T-helper 2 cell treated with Interferon-gamma antibody and Interleukin-4, amounts not matched to agents 5 μg/mL and 100 μg/mL, for 36 hours (primary cell): ENCODE measurements around the gene RIC8B.
"Not testable (repeated sequence)": the region's sequence is repeated elsewhere in the genome, so short reads cannot be mapped to it uniquely, and the experiment has no call there.

Source experiments
- DNase-seq: peaks from one replicate; pipeline ENCODE4 v3.0.0; 2021; ENCODE audit warnings: low spot score
- H3K27ac Mint-ChIP-seq: one replicate; pipeline ENCODE4 v1.8.0; 2021; ENCODE audit warnings: mild to moderate bottlenecking, mixed read lengths
- H3K27me3 Mint-ChIP-seq: one replicate; pipeline ENCODE4 v1.8.0; 2021; ENCODE audit warnings: low read depth, mixed read lengths
- H3K36me3 Mint-ChIP-seq: one replicate; pipeline ENCODE4 v1.8.0; 2021; ENCODE audit warnings: low read depth, mixed read lengths
- H3K4me1 Mint-ChIP-seq: one replicate; pipeline ENCODE4 v1.8.0; 2021; ENCODE audit warnings: low read depth, mixed read lengths
- H3K4me3 Mint-ChIP-seq: one replicate; pipeline ENCODE4 v1.8.0; 2022; ENCODE audit warnings: mild to moderate bottlenecking, moderate library complexity, mixed read lengths
- H3K9me3 Mint-ChIP-seq: one replicate; pipeline ENCODE4 v1.8.0; 2021; ENCODE audit warnings: mixed read lengths

Gene RIC8B, protein sequence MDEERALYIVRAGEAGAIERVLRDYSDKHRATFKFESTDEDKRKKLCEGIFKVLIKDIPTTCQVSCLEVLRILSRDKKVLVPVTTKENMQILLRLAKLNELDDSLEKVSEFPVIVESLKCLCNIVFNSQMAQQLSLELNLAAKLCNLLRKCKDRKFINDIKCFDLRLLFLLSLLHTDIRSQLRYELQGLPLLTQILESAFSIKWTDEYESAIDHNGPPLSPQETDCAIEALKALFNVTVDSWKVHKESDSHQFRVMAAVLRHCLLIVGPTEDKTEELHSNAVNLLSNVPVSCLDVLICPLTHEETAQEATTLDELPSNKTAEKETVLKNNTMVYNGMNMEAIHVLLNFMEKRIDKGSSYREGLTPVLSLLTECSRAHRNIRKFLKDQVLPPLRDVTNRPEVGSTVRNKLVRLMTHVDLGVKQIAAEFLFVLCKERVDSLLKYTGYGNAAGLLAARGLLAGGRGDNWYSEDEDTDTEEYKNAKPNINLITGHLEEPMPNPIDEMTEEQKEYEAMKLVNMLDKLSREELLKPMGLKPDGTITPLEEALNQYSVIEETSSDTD

DNA sequence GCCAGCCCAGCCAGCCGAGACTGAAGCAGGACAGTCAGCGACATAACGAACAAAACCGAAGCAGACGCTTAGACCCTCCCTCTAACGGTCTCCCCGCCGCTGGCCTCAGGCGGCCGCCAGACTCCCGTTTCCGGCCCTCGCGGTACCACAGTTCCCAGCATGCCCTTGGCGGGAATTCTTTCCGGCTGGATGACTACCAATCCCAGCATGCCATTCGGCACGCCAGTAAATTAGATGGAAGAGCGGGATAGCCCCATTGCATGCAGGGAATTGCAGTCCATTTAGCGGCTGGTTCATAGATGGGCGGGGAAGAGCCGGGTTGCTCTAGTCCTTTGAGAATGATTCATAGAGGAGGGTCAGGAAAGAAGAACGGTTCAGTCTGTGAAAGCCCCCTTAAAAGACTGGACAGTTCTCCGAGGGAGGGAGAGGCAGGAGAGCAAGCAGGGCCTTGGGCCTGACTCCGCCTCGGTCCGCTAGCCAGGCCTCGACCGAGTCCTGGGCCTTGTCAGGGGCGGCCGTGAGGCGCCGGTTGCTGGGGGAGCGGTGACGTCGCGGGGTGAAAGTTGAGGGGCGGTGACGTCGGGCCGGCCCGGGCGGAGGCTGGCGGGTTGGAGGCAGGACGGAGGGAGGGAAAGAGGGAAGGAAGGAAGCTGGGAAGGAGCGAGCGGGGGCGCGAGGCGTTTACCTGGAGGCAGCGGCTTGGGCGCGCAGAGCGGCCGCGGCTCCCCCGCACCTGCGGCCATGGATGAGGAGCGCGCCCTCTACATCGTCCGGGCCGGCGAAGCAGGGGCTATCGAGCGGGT, at the start of gene RIC8B:
TSS of gene RIC8B (plus strand) at position 678 of the 803 bp plus-strand sequence. CDS start at position 742, 64 bp downstream.
- peak; percentile 84 for DNase-seq
- Mint-ChIP-seq H3K27me3 (no peaks in the 10 kb centered on the region), H3K4me3 (peak within 1 kb of the TSS; percentile 100), H3K27ac (peak within 1 kb of the TSS; percentile 99), H3K9me3 (no peaks in the 10 kb centered on the region), H3K36me3 (peaks cover 6% of the 10 kb centered on the region), H3K4me1 (peaks cover 31% of the 10 kb centered on the region)

DNA sequence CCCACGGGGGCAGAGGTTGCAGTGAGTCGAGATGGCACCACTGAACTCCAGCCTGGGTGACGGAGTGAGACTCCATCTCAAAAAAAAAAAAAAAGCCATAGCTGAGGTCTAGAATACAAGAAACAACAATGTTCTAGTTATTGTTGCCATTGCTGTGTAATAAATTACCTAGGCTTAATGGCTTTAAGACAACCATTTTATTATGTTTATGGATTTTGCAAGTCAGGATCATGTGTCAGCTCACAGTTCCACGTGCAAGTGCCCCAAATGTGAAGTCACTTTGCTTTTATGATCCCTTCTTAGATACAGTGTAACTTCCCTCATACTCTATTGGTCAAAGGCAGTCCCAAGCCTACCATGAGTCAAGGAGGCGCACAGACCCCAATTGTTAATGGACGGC, 49.5 kb upstream of the RIC8B start:
- Mint-ChIP-seq H3K4me1 (no peaks in the 10 kb centered on the region), H3K9me3 (no peaks in the 10 kb centered on the region), H3K4me3 (no peak overlapping the region), H3K36me3 (no peaks in the 10 kb centered on the region), H3K27me3 (peaks cover 1% of the 10 kb centered on the region), H3K27ac (no peak overlapping the region)
- DNase-seq = no peak

DNA sequence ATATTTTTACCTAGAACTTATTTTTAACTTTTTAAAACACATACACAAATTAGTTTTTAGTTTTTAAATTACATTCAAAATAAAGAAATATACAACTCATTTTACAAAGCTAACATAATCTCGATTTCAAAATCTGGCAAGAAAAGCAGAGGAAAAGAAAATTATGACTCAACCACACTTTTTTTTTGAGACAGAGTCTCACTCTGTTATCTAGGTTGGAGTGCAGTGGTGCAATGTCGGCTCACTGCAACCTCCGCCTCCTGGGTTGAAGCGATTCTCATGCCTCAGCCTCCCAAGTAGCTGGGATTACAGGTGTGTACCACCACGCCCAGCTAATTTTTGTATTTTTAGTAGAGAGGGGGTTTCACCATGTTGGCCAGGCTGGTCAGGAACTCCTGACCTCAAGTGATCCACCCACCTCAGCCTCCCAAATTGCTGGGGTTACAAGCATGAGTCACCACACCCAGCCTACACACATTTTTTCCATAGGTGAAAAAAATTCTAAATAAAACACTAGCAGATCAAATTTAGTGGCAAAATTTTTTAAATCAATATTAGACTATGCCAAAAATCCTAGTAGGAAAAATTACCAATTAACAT, 47.8 kb upstream of the RIC8B start:
- not testable (repeated sequence) for H3K27ac Mint-ChIP-seq, H3K27me3 Mint-ChIP-seq, H3K36me3 Mint-ChIP-seq, H3K9me3 Mint-ChIP-seq, H3K4me3 Mint-ChIP-seq, H3K4me1 Mint-ChIP-seq
- peak; percentile 33 for DNase-seq

DNA sequence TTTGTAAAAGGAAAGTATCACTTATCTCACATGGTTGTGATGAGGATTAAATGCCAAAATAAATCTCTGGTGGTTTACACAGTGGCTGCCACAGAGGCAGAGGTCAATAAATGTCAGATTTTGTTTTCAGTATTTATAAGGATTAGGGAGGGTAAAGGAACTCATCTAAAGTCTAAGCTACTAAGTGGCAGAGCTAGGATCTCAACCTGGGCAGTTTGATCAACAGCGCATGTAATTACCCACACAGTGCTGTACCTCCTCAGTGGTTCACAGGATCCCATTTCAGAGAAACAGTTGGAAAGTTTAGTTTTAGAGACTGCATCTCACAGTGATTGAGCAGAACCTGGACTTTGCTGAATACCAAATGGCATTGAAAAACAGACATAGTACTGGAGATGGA, 44.9 kb upstream of the RIC8B start:
- no peaks in the 10 kb centered on the region for H3K4me1 Mint-ChIP-seq
- no peak overlapping the region for H3K27ac Mint-ChIP-seq
- H3K9me3 Mint-ChIP-seq = no peaks in the 10 kb centered on the region
- no peak for DNase-seq
- H3K36me3 Mint-ChIP-seq = no peaks in the 10 kb centered on the region
- no peak overlapping the region for H3K4me3 Mint-ChIP-seq
- peaks cover 5% of the 10 kb centered on the region for H3K27me3 Mint-ChIP-seq

DNA sequence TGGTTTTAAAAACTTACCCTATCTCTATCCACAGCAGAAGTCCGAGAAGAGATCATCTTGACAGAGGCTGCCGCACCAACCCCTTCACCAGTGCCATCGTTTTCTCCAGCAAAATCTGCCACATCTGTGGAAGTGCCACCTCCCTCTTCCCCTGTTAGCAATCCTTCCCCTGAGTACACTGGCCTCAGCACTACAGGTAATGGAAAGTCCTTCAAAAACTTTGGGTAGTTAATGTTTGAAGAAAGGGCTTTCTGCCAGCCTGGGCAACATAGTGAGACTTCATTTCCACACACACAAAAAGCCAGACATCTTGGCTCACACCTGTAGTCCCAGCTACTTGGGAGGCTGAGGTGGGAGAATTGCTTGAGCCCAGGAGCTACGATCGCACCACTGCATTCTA, 41.6 kb upstream of the RIC8B start:
- no peak for DNase-seq
- Mint-ChIP-seq H3K4me3 (no peak overlapping the region), H3K4me1 (no peaks in the 10 kb centered on the region), H3K27ac (no peak overlapping the region), H3K9me3 (no peaks in the 10 kb centered on the region), H3K27me3 (peaks cover 6% of the 10 kb centered on the region), H3K36me3 (no peaks in the 10 kb centered on the region)

DNA sequence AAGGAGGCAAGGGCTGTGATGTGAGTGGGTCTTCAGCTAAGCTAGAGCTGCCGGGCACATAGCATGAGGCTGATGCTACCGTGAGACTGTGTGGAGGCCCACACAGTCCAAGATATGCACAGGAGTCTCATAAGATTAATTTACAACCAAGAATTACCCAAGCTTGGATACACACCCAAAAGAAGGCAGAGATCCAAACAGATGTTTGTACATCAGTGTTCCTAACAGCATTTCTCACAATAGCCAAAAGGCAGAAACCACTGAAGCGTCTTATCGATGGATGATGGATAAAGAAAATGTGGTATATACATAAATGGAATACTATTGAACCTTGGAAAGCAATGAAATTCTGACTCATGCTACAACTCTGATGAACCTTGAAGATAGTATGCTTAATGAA, 40.8 kb upstream of the RIC8B start:
- Mint-ChIP-seq H3K36me3 (no peaks in the 10 kb centered on the region), H3K4me3 (no peak overlapping the region), H3K27ac (no peak overlapping the region), H3K27me3 (peaks cover 6% of the 10 kb centered on the region), H3K9me3 (no peaks in the 10 kb centered on the region), H3K4me1 (no peaks in the 10 kb centered on the region)
- DNase-seq = no peak

DNA sequence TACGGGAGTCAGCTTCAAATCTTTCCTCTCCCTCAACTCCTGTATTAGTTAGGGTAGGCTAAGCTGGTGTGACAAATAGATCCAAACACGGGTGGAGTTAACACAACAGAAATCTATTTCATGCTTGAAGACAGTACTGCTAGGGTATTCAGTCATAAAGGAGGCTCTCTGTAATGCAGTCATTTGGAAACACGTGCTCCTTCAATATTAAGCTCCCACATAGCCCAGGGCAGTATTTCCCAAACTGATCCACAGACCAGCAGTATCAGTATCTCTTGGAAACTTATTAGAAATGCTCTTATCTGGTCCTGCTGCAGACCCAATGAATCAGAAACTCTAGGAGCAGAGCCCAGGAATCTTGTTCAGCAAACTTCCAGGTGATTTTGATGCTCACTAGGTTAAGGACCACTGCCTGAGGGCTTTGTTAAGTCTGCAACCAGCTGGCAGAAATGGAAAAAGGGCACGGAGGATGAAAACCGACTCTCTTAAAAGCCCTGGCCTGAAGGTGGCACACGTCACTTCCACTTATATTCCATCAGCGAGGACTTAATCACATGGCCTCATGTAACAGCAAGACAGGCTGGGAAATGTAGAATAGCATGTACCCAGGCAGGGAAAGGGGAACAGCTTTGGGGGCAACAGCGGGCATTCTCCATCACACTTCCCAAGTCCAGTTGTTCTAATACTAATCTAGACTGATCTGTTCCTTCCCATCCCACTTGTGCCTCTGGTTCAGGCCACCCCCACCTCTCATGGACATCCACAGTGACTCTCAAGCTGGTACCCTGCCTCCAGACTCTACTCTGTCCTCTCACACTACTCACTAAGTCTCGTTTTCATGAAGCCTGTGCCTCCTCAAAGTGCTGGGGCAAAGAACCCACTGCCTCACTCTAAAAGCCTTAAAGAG, 38.2 kb upstream of the RIC8B start:
- Mint-ChIP-seq H3K4me1 (no peaks in the 10 kb centered on the region), H3K27ac (no peak overlapping the region), H3K9me3 (no peaks in the 10 kb centered on the region), H3K4me3 (no peak overlapping the region), H3K36me3 (no peaks in the 10 kb centered on the region), H3K27me3 (peaks cover 14% of the 10 kb centered on the region)
- no peak for DNase-seq

DNA sequence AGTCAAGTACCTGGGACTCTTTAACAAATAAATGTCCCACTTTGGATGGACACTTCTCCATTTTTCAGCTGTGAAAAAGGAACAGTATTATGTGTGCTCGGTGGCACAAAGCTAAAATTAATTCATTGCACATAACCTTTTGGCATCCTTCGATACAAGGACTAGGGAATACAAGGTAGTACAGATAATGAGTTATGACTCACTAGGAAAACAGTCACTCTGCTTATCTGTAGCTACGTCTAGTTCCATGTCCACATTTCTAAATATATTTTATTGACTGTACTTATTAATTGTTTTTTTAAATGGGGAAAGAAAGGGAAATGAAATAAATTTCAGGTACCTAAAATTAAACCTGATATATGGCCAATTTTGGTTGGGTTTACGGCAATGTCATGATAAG, 35.2 kb upstream of the RIC8B start:
- Mint-ChIP-seq H3K27ac (no peak overlapping the region), H3K4me1 (no peaks in the 10 kb centered on the region), H3K36me3 (no peaks in the 10 kb centered on the region), H3K4me3 (no peak overlapping the region), H3K9me3 (no peaks in the 10 kb centered on the region), H3K27me3 (peaks cover 23% of the 10 kb centered on the region)
- DNase-seq = no peak

DNA sequence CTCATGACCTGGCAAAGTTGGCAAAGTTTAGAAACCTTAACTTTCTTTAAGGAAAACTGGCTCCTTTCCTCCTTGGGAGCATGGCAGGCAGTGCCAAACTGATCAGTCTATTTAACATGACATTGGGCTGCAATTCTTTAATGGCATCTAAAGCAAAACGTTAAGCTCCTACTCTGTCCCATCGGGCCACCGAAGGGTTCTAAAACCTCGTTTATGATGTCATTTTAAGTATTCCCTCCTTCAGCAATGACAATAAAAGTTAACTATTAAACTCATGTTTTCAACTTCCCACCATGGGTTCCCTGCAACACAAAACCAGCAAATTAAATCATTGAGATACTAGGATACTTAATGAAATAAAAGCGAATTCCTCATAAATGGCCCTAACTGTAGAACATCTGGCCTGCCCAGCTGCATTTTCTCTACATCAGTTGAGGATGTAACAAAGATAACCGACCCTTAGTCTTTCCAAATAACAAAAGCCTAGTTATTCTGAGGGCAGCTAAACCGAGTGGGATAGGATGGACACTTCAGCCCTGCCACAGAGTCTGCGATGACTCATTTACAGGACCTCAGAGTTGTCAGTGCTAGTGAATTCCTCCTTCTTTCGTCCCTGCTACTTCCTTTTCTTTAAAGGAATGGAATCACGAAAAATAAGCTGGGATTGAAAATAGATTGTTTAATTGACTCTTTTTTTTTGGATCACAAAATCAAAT, 34.5 kb upstream of the RIC8B start:
- H3K4me1 Mint-ChIP-seq = no peaks in the 10 kb centered on the region
- H3K4me3 Mint-ChIP-seq = no peak overlapping the region
- no peaks in the 10 kb centered on the region for H3K36me3 Mint-ChIP-seq
- peaks cover 29% of the 10 kb centered on the region for H3K27me3 Mint-ChIP-seq
- no peak for DNase-seq
- no peak overlapping the region for H3K27ac Mint-ChIP-seq
- no peaks in the 10 kb centered on the region for H3K9me3 Mint-ChIP-seq

DNA sequence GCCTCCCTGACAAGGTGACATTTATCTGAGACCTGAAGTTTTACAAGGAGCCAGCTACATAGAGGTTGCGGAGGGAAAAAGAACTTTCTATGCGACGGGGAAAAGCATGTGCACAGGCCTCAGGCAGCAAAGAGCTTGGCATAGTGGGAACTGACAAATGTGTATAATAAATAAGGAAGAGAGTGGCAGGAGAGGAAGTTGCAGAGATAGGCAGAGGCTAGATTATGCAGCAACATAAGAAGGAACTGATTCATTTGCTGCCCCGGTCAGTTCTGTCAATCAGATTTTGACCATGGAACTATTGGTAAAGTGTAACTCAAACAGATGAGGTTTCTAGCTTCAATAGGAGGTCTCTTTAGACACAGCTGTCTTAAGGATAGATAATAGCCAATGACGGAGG, 33.7 kb upstream of the RIC8B start:
- no peak overlapping the region for H3K4me3 Mint-ChIP-seq
- peaks cover 30% of the 10 kb centered on the region for H3K27me3 Mint-ChIP-seq
- H3K9me3 Mint-ChIP-seq = no peaks in the 10 kb centered on the region
- no peaks in the 10 kb centered on the region for H3K4me1 Mint-ChIP-seq
- H3K27ac Mint-ChIP-seq = no peak overlapping the region
- DNase-seq = no peak
- H3K36me3 Mint-ChIP-seq = no peaks in the 10 kb centered on the region

DNA sequence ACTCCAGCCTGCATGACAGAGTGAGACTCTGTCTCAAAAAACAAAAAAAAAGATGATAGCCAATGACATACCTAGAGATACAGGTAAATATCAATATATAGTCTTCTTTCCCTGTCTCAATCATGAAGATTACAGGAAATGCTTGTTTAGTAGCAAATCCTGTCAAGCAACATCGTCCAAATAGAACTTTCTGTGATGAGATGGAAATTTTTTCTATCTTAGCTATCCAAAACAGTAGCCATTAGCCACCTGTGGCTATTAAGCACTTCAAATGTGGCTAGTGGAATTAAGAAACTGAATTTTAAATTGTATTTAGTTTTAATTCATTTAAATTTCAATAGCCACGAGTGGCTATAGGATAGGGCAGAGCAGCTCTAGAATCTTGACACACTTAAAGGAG, 33.2 kb upstream of the RIC8B start:
- Mint-ChIP-seq H3K27me3 (peaks cover 30% of the 10 kb centered on the region), H3K9me3 (no peaks in the 10 kb centered on the region)
- DNase-seq = no peak

DNA sequence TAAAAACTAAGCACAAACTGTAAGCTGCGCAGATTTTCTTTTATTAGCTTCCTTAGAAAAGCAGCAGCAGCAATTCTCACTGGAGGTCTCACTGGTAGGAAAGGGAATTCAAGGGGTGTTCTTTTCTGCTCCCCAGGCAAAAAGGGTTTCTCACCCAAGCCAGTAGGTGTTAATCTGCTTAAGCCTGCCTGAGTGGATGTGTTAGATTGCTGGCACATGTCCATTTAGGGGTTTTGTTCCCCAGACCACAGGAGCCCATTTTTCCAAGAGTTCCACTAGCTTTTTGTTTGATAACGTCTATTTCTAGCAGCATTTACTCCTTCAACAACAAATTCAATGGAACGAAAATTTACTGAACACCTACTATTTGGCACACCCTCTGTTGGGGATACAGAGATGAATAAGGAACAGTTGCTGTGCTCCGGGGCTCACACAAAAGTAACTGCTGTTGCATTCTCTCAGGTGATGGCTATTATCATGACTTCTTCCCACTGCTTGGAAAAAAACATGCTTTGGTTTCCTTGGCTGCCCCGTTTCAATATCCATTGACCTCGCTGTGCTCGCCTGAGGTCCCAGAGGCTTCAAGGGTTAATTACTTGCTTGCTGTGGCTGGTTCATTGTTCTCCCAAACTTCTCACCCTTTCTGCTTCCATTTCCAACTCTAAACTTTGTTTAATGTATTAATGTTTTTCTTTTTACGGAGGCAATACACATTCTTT, 31.1 kb upstream of the RIC8B start:
- Mint-ChIP-seq H3K4me3 (no peak overlapping the region), H3K27ac (no peak overlapping the region), H3K9me3 (no peaks in the 10 kb centered on the region), H3K36me3 (no peaks in the 10 kb centered on the region), H3K4me1 (peaks cover 6% of the 10 kb centered on the region), H3K27me3 (peaks cover 28% of the 10 kb centered on the region)
- no peak for DNase-seq

More for the DNA sequence above, 33.2 kb upstream of the RIC8B start:
- H3K27ac Mint-ChIP-seq = no peak overlapping the region
- no peaks in the 10 kb centered on the region for H3K4me1 Mint-ChIP-seq
- no peak overlapping the region for H3K4me3 Mint-ChIP-seq
- H3K36me3 Mint-ChIP-seq = no peaks in the 10 kb centered on the region
